DND-41 (cell line): ENCODE measurements around the gene ZPBP2.
"Not testable (repeated sequence)": the region's sequence is repeated elsewhere in the genome, so short reads cannot be mapped to it uniquely, and the experiment has no call there.

Experiments
- EZH2 ChIP-seq: IDR thresholded peaks from 3 replicates; pipeline ENCODE4 v1.6.1; 2012; ENCODE audit warnings: borderline replicate concordance, low read depth, mild to moderate bottlenecking, moderate library complexity, low read length, inconsistent platforms; ENCODE audit not compliant: severe bottlenecking
- TF ChIP-seq, protein P1 (sequence below): IDR thresholded peaks from 2 replicates; pipeline ENCODE4 v1.5.1; 2012; ENCODE audit warnings: borderline replicate concordance, low read length, moderate library complexity, mild to moderate bottlenecking; ENCODE audit not compliant: poor library complexity, severe bottlenecking; ENCODE audit errors: extremely low read depth

DNA sequence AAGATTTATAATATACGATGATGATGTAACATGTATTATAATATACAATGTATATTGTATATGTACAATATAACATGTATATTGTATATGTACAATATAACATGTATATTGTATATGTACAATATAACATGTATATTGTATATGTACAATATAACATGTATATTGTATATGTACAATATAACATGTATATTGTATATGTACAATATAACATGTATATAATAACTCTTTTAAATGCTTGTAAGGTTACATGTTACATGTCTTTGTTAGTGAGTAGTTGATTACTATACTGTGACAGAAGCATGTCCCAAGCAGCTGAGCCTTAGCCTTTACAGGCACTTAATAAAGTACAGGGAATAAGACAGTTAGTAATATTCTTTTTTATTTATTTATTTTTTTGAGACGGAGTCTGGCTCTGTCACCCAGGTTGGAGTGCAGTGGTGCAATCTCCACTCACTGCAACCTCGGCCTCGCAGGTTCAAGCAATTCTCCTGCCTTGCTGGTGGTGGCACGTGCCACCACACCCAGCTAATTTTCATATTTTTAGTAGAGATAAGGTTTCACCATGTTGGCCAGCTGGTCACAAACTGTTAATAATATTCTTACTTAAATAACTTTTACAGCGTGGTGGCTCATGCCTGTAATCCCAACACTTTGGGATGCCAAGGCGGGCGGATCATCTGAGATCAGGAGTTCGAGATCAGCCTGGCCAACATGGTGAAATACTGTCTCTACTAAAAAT is 11.9 kb upstream of the ZPBP2 start:
- not testable (repeated sequence) for TF ChIP-seq EZH2
- TF ChIP-seq, protein P1, sequence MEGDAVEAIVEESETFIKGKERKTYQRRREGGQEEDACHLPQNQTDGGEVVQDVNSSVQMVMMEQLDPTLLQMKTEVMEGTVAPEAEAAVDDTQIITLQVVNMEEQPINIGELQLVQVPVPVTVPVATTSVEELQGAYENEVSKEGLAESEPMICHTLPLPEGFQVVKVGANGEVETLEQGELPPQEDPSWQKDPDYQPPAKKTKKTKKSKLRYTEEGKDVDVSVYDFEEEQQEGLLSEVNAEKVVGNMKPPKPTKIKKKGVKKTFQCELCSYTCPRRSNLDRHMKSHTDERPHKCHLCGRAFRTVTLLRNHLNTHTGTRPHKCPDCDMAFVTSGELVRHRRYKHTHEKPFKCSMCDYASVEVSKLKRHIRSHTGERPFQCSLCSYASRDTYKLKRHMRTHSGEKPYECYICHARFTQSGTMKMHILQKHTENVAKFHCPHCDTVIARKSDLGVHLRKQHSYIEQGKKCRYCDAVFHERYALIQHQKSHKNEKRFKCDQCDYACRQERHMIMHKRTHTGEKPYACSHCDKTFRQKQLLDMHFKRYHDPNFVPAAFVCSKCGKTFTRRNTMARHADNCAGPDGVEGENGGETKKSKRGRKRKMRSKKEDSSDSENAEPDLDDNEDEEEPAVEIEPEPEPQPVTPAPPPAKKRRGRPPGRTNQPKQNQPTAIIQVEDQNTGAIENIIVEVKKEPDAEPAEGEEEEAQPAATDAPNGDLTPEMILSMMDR: not testable (repeated sequence)
